ENCODE measurements around the gene MYADML2.

DNA sequence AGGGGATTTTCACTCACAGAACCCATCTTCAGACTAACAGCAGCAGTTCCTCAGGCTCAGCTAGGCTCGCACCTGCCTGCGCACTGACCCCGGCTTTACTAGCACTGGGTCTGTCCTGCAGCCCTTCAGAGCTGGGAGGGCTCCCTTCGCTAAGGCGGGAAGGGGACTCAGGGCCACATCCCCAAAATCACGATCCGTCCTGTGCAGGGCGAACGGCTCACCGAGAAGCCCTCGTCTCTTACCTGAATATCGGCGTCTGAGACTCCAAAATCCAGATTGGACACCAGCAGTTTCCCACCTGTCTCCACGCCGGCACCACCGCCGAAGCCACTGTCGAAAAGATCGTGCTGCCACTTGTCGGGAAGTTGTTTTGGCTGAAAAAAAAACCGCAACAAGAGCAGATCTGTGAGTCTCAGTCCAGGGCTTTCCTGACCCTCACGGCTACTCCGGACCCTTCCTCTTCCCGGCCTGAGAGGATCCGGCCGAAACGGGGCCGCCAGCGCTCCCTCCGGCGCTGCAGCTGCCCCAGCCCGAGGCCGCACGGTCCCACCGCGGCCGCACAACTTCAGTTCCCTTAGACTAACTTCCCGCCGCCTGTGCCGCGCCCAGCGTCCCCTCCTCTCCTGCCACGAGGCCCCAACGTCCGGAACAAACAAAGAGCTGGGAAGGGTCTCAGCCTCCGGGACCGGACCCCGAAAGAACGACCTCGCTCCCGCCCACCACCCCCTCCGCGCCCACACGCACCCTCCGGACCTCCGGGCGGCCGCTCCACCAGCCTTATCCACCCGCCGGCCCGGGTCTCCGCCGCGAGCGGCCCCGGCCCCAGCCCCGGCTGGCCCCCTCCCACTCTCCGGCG lies 56.4 kb downstream of the MYADML2 start:
- TF ChIP-seq GATA2 (IDR thresholded peaks at IDR 0.05; ENCODE audit: low read depth, low read length), result no peak
- TF ChIP-seq GATA3 (IDR thresholded peaks at IDR 0.05; ENCODE audit: low read depth, low read length), result no peak

Measured in SH-SY5Y (cell line).